DMS53 treated with DMSO at 0.1 percent for 48 hours (cell line): ENCODE measurements around the gene PRKAA1.

ENCODE experiments used
- DNase-seq: peaks from one replicate; lab custom pipeline; 2025; ENCODE audit not compliant: unreplicated experiment; lab: John Stamatoyannopoulos, UW

Gene PRKAA1

DNA sequence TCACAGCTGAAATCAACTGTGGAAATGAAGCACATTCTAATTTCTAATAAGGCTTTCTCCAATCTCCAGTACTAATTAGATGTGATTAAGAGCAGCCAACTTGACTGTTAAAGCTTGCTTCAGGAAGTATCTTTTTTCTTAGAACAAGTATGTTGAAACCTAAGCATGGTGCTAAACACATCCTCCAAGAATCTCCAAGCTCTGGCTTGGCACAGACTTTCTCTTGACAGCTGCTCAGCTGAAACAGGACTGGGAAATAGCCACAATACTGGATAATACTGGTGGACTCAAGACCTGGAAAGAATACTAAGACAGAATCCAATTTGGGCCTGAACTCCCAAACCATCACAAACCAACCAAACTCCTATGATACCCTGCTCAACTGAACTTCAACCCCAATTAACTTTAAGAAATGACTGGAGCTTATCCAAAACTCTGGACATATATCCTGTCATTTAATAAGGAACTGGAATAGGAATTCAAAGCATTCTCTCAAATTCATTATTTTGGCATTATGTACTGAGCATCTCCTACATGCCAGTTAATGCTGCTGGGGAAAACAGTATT is 16.2 kb downstream of the PRKAA1 start:
- DNase-seq = no peak

DNA sequence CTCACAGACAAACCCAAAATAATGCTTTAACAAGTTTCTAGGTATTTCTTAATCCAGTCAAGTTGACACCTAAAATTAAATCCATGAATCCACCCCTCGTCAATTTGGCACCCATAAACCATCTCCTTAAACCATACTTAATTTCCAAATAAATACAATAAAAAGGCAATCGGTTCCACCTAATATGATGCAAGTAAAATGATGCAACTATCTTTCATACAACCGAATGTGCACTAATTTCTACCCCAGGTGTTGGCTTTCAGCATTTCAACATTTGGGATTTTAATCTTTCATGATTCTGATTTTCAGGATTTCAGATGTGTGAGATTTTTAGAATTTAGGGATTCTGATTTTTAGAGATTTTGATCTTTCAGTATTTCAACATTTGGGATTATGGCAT is 17.3 kb downstream of the PRKAA1 start:
- no peak for DNase-seq

DNA sequence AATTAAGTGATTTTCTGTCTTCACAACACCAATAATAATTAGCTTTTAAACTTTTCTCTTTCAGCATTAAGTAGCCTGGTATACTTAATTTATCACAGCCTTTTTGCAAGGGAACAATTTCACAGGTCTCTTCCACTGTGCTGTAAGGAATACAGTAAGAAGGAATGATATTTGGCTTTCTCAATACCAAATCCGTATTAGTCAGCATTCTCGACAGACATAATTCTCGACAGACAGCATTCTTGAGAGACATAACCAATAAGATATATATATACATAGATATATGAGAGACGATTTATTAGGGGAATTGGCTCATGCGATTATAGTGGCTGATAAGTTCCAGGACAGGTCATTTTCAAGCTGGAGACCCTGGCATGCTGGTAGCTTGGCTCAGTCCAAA is 18.0 kb downstream of the PRKAA1 start:
- DNase-seq = no peak

DNA sequence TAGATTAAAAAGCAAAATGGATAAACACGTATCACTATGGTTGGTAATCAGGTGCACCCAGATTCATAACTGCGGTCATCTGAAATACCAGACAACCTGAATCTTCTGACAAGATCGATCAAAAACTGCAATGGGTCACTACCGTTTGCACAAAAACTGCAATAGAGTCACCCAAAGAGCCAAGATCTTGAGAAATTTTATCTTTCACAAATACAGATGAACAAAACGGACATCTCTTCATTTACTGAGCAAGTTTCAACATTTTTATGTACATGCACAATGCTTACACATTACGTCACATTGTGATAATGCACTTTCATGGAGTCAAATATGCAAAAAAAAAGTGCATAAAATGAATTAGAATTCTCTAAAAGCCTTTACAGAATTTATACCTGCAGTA is 18.6 kb downstream of the PRKAA1 start:
- no peak for DNase-seq

DNA sequence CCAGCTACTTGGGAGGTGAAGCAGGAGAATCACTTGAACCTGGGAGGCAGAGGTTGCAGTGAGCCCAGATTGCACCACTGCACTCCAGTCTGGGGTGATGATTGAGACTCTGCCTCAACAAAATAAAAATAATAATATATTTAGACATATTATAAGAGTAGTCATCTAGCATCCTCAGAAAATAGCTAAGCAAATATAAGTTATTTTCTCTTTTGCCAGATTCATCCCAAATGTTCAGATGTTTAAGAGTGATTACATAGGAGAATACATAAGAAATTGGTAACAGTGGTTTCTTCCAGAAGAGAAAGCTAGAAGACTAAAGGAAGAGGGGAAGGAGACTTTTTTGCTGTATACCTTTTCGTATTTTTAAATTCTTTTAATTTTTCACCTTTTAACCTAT is 20.0 kb downstream of the PRKAA1 start:
- no peak for DNase-seq

DNA sequence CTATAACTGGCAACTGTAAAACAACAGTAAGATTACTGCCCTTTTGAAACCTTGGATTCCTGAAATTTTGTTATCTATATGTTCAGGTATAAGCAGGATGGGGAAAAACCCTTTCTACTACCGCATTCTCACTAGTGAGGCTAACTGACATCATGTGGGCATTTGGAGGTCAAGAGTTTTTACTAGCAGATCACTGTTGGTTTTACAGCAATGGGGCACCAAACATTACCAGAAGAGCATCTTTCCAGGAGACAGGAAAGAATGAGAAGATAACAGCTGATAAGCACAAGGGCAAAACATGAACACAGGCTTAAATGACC is 21.6 kb downstream of the PRKAA1 start:
- no peak for DNase-seq

DNA sequence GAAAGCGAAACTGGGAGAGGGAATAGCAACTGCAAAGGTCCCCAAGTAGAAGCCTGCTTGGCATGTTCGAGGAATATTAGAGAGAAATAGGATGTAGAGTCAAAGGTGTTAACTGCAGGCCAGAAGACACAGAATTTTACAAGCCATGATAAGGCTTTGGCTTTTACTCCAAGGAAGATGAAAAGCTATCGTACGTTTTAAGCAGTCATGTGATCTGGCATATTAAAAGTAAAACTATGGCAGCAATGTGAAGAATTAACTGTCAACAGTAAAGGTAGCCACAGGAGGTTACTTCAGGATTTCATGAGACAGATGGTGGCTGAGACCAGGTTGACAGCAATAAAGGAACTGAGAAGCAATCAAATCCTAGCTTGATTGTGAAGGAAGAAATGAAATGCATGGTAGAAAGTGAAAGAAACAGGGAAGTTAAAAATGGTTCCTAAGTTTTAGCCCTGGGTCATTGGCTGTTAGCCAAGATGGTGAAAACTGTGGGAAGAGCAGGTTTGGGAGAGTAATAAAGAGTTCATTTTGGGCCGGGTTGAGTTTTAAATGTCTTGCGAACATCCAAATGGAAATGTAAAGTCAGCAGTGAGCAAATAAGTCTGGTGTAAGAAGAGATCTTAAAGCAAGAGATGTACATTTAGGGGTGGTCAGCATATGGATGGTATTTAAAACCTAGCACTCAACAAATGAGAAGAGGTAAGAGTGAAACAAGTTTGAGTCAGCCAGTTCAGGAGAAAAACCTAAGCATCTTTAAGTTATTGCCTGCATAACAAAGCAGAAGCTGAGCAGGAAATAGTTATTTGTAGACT is 22.1 kb downstream of the PRKAA1 start:
- no peak for DNase-seq

DNA sequence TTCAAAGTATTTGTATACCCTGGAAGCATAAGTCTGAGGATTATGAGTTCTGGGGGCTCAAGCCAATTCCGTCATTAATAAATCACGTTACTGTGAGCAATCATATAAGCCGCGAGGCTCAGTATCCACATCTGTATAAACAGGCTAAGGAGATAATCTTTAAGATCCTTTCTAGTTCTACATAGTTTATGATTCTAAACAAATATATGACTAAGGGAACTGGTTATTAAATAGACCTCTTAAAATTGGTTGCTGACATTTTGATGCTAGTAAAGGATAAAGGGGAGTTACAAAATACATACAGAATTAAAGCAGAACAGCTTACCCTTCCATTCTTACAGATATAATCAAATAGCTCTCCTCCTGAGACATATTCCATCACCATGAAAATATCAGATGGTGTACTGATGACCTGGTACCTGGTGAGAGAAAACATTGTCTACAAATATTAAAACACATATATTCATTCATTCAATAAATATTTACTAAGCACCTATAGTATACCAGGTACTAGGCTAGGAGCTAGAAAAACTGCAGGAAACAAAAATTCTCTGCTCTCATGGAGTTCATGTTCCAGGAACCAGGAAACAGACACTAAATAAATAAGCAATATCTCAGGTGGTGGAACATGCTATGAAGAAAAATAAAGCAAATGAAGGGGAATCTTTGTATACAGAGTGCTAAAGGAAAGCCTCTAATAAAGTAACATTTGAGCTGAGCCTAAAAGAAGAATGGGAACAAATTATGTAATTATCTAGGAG is 22.9 kb downstream of the PRKAA1 start:
- DNase-seq = peak; percentile 36

DNA sequence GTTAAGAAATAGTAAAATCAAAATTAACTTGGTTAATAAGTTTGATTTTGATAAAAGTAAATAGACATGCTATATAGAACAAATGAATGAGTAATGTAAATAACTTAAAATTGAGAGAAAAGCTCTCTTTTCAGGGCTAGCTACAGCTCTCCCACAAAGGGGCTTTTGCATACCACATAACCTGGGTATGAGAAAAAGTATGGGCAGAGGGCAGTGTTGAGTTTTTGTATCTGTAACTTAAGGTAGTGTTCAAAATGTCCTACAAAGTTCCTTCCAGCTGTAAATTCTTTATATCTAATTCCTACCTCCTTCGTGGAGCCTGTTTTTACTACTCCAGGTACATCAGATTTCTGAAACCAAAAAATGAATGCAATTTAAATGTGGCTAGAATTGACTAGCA is 23.6 kb downstream of the PRKAA1 start:
- no peak for DNase-seq

DNA sequence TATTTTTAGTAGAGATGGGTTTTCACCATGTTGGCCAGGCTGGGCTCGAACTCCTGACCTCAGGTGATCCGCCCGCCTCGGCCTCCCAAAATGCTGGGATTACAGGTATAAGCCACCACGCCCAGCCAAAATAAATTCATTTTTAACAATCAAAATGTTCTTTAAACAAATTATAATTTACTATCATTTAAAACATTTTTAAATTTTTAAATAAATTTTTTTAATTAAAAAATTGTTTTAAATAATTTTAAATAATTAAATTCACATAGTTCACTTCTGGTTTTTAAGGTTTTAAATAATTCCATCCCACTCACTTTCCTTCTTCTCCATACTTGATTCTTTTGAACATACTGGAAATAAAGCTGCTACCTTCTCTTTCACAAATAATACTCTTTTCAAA is 27.4 kb downstream of the PRKAA1 start:
- DNase-seq = no peak

DNA sequence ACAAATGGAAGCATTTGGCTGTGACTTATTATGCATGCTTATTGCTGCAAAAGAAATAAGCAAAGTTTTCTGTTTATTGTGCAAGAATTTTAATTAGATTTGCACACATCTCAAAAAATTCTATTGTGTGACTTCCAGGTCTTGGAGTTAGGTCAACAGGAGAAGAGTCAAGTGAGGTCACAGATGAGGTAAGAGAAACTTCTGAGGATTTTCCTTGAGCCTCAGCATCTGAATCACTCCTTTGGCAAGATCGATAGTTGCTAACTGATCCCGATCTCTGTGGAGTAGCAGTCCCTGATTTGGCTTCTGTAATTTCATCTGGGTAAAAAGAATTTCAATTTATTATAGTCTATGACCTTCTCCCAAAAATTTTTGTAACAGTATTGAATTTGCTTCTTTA is 35.5 kb downstream of the PRKAA1 start:
- no peak for DNase-seq

DNA sequence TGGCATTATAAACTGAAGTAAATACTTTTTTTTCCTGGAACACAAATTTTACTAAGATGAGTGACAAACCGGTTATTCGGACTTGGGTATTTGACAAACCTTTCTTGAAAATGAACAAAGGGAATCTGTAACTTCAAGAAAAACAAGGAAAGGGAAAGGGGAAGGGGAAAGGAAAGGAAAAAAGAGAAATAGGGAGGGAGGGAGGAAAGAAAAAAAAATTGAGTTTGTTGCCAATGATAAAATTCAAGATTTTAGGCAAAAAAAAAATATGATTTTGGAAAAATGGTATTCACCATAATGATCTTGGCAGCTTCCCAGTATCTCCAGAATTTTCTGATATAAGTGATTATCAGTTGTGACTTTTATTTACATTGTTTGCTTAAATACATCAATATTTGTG is 40.8 kb downstream of the PRKAA1 start:
- no peak for DNase-seq

DNA sequence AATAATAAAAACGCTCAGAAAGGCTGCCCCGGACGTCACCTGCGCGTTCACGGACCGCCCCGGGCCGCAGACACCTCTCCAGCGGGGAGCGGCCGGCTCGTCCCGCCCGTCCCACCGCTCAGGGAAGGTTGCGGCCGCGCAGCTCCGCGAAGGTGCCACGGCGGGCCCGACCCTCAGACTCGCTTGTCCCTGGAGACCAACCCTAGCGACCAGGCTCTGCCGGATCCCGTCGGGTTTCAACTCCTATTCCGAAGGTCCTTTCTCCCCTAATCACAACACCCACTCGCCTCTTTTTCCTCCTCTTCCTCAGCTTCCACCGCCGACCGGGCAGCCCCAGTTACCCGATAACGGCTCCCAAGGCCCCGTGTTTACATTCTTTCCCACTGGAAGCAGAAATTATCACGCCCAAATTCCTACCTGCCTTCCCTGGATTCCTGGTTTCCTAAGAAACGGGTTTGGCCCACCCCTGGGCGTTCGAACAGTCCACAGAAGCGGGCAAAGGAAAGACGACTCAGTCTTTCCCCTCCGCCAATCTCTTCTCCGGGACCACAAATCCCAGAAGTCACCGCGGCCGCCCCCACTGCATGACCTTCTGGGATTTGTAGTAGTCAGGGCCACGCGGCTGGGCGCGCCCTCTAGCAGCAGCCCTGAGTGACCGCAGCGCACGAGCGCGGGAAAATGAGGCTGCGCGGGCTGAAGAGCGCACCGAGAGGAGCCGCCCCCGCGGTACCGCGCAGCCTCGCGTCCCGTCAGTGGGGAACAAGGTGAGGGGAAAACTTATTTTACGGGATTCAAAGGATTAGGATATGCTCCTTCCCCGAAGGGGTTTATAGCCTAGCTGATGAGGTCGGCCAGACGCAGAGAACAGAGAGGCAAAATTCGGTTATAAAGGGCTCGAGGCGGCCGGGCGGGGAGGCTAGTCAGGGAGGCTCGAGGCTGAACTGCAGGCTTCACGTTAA is 42.5 kb downstream of the PRKAA1 start, which contains the start of gene TTC33:
Gene TTC33 (minus strand): TSS at position 555 of the 959 bp plus-strand sequence. CDS start 8,943 bp downstream, outside the sequence.
- peak; percentile 65 for DNase-seq

DNA sequence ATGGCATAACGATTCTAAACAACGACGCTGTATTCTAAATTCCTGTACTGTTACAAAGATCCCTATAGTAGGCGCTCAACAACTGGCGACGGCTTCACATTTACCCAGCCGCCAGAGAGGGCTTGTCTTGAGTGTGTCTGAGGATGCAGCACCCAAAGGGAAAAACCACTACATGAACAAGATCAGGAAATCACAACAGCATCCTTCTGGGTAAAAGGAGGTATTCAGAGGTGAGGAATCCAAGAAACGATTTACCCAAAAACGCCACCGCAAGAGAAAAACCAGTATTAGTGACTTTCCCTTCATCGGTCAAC is 43.1 kb downstream of the PRKAA1 start:
- DNase-seq = peak; percentile 58

DNA sequence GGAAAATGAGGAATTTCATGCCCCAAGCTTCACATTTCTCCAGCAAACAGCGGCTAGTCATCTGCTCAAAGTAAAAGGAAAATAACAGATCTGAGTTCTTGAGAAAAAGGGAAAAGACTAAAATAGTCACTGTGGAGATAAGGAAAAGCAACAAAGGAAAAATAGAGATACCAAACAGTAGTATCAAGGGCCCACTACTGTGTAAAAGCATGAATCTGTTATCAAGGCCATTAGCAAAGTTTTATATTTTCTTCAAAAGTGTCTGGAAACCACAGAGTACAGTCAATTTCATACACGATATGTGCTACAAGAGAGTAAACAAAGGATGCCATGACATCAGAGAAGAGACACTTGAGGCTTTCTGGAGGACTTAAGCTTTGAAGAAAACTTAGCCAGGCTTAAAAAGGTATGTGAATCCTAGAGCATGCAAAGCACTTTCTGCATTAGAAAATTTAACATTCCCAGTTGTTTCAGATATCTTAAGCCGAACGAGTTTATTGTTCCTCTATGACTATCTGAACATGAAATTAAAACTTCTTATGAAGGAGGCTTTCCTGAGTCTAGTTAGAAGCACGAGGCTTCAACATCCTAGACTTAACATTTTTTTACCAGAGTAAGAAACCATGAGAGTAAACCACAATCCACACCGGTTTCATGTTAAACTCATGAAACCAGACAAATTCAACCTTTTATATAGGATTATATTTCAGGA is 43.6 kb downstream of the PRKAA1 start:
- peak; percentile 17 for DNase-seq

DNA sequence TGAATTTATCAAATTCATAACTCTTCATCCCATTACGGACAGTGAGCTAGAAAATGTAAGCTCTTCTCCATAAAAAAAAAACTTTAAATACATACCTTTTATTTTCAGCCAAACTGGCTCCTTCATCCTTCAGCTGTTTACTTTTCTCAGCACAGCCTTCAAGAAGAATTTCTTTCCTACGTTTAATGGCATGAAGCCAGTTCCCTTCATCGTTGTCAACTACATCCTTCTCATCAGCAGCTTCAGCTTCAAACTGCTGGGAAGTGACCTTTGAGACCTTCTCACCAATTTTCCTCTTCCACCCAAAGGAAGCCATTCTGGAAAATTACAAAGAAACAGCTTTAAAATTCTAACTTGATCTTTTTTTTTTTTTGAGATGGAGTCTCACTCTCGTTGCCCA is 51.5 kb downstream of the PRKAA1 start:
- no peak for DNase-seq

DNA sequence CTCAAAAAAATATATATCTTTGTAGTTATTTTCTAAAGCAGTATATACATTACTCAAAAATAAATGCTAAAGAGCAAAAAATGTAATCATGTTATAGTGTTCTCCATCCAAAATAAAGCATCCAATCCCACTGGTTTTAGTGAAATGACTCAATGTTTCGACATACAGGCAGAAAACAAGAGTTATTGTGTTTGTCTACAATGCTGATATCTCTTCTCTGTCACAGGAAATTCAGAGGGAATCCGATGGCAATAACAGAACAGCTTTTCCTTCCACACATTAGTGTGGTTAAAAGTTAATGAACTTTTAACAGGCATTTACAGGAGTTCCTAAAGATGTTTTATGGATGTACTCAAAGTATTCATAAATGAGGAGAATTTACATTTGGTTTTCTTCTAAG is 54.4 kb downstream of the PRKAA1 start:
- no peak for DNase-seq

DNA sequence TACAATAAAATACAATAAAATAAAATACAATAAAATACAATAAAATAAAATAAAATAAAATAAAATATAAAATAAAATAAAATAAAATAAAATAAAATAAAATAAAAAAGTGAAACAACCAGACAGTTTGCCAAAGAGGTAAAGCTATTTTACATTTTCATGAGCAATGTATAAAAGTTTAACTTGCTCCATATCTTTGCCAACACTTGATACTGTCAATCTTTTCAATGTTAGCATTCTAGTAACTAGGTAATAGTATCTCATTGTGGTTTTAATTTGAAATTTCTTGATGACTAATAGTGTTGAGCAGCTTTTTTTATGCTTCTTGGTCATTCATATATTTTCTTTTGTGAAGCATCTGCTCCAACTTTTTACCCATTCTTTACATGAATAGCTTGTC is 59.7 kb downstream of the PRKAA1 start:
- DNase-seq = no peak

DNA sequence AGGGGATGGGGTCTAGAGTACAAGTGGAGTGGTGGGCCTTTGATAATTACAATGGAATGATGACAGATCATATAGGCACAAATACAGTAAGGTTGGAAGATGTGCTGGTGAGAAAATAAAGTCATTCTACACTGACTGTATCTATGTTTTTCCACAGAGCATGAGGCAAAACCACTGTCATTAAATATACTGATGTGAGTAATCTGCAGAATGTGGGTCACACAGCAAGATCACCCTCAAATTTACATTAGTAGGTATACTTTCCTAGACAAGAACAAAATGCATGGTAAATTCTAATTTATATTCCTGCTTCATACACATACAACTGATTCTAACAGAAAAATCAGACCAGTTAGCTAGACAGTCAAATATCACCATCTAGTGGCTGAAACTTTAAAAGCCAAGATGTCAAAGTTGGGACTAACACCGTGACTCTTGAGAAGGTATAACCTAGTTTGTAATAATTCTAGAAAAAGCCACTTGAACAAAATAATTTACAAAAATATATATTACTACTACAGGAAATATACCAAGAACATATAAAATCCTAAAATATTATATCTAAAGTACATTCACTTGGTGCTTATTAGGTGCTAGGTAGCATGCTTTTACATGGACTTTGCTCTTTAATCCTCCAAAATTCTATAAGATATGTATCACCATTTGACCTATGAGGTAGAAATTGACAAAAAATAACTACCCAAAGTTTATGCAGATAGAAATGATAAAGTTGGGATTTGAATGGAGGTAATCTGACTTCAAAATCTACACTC is 61.9 kb downstream of the PRKAA1 start:
- DNase-seq = peak; percentile 27

DNA sequence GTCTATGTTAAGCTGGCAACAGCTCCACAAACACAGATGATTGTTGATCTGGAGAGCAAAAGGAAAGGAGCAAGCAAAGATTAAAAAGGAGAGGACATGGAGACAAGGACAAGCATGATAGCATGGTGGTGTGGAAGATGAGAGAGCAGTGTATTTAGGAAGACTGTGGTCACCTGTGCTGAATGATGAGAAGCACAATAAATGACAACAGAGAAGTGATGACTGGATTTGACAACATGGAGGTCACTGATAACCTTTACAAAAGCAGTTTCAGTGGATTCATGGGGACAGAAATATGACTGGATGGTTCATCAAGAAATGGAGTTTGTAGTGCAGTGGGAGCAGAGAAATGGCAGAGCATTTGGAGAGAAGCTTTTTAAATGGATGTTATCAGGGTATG is 62.6 kb downstream of the PRKAA1 start:
- DNase-seq = no peak
